ENCODE measurements around the gene LDLRAD3. TPM values are rescaled to one million over a fixed set of nuclear protein-coding genes. Genes with fewer than 3 reads are reported as not detected.

The LDLRAD3 gene
- total RNA-seq, 1 experiment from 2014 or later: 15.3 TPM

DNA sequence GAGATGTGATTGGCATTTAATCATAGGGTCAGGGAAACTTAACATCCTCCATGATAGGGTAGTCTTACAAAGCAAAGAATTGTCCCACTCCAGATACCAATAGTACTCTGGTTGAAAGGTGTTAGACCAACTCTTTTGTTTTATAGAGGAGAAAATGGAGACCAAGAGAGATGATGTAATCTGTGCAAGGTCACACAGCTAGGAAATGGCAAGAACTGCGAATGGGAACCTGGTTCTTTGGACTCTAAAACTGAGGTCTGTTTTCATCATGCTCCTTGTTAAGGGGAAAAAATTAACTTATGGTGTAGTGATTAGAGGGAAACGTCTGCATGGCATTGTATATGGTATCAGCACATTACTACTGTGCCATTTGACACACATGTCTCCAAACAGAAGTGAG, 174.2 kb downstream of the LDLRAD3 start:
- Histone ChIP-seq H3K4me3 (ENCODE audit: low read length) (no peak overlapping the region), H3K9me2 (replicated peaks; ENCODE audit: low read length) (no peaks in the 10 kb centered on the region), H3K4me2 (ENCODE audit: low read length) (no peak overlapping the region), H3K4me1 (ENCODE audit: insufficient read depth, low read length) (peaks cover 5% of the 10 kb centered on the region; the same call in 1 of the 2 replicates), H3K9ac (ENCODE audit: low read length) (no peak overlapping the region), H3K27ac (ENCODE audit: low read length) (no peak overlapping the region), H3K36me3 (ENCODE audit: low read depth, low read length) (peaks cover 5% of the 10 kb centered on the region; the same call in 1 of the 2 replicates), H4K20me1 (ENCODE audit: low read length) (no peaks in the 10 kb centered on the region), H3K27me3 (ENCODE audit: low read length) (no peaks in the 10 kb centered on the region), H3K79me2 (ENCODE audit: low read length) (no peaks in the 10 kb centered on the region), H3F3A (ENCODE audit: low read length, unreplicated experiment) (no peaks in the 10 kb centered on the region), H3K9me3 (ENCODE audit: low read length) (no peaks in the 10 kb centered on the region), H2AFZ (ENCODE audit: low read length) (no peak overlapping the region)
- POLR2A ChIA-PET (ENCODE audit: unreplicated experiment): no interaction called here
- intact Hi-C loops (cut with micrococcal nuclease): no loop called here
- DNase-seq: no peak
- TF ChIP-seq EZH2 (IDR thresholded peaks at IDR 0.05; ENCODE audit: low read length, unreplicated experiment): no peak
- TF ChIP-seq EZH2phosphoT487 (IDR thresholded peaks at IDR 0.05; ENCODE audit: borderline replicate concordance, low read length): no peak
- TF ChIP-seq CTCF (conservative IDR thresholded peaks at IDR 0.05; ENCODE audit: low read depth, low read length): no peak
- CTCF ChIA-PET: no interaction called here
- ATAC-seq: no peak
- no TSS peak for BruUV-seq (replicated peaks)

- H4K20me1 ChIP-seq (ENCODE audit: low read length): no peaks in the 10 kb centered on the region
- H3K27me3 ChIP-seq (ENCODE audit: low read length): no peaks in the 10 kb centered on the region
- H3K4me3 ChIP-seq (ENCODE audit: low read length): no peak overlapping the region
- no peaks in the 10 kb centered on the region for H3K9me3 ChIP-seq (ENCODE audit: low read length)
- DNase-seq: no peak
- no peaks in the 10 kb centered on the region for H3F3A ChIP-seq (ENCODE audit: low read length, unreplicated experiment)
- no peak overlapping the region for H3K9ac ChIP-seq (ENCODE audit: low read length)
- TF ChIP-seq CTCF (conservative IDR thresholded peaks at IDR 0.05; ENCODE audit: low read depth, low read length) (no peak), EZH2 (IDR thresholded peaks at IDR 0.05; ENCODE audit: low read length, unreplicated experiment) (no peak), EZH2phosphoT487 (IDR thresholded peaks at IDR 0.05; ENCODE audit: borderline replicate concordance, low read length) (no peak)
- H3K27ac ChIP-seq (ENCODE audit: low read length): no peak overlapping the region
- intact Hi-C loops (cut with micrococcal nuclease): no loop called here
- CTCF ChIA-PET: no interaction called here
- BruUV-seq (replicated peaks): no TSS peak
- H3K4me1 ChIP-seq (ENCODE audit: insufficient read depth, low read length): peaks cover 5% of the 10 kb centered on the region; the same call in 1 of the 2 replicates
- ATAC-seq: no peak
- no peaks in the 10 kb centered on the region for H3K79me2 ChIP-seq (ENCODE audit: low read length)
- no peaks in the 10 kb centered on the region for H3K36me3 ChIP-seq (ENCODE audit: low read depth, low read length)
- POLR2A ChIA-PET (ENCODE audit: unreplicated experiment): no interaction called here
- H2AFZ ChIP-seq (ENCODE audit: low read length): no peak overlapping the region
- no peak overlapping the region for H3K4me2 ChIP-seq (ENCODE audit: low read length)
- no peaks in the 10 kb centered on the region for H3K9me2 ChIP-seq (replicated peaks; ENCODE audit: low read length)
Measured at GRCh38 chr11:36119300-36119699, 175.4 kb downstream of the LDLRAD3 start.

- Histone ChIP-seq H3K9me2 (replicated peaks; ENCODE audit: low read length) (no peaks in the 10 kb centered on the region), H3K4me3 (ENCODE audit: low read length) (no peak overlapping the region), H3K4me1 (ENCODE audit: insufficient read depth, low read length) (peaks cover 5% of the 10 kb centered on the region; the same call in 1 of the 2 replicates), H3K4me2 (ENCODE audit: low read length) (no peak overlapping the region), H3K27me3 (ENCODE audit: low read length) (no peaks in the 10 kb centered on the region), H4K20me1 (ENCODE audit: low read length) (no peaks in the 10 kb centered on the region), H3K27ac (ENCODE audit: low read length) (no peak overlapping the region), H3K79me2 (ENCODE audit: low read length) (no peaks in the 10 kb centered on the region), H3K9ac (ENCODE audit: low read length) (no peak overlapping the region), H2AFZ (ENCODE audit: low read length) (no peak overlapping the region), H3F3A (ENCODE audit: low read length, unreplicated experiment) (no peaks in the 10 kb centered on the region), H3K36me3 (ENCODE audit: low read depth, low read length) (no peaks in the 10 kb centered on the region), H3K9me3 (ENCODE audit: low read length) (no peaks in the 10 kb centered on the region)
- DNase-seq (no peak), ATAC-seq (no peak)
- ChIA-PET POLR2A (ENCODE audit: unreplicated experiment) (no interaction called here), CTCF (no interaction called here)
- TF ChIP-seq EZH2phosphoT487 (IDR thresholded peaks at IDR 0.05; ENCODE audit: borderline replicate concordance, low read length): no peak
- no peak for TF ChIP-seq EZH2 (IDR thresholded peaks at IDR 0.05; ENCODE audit: low read length, unreplicated experiment)
- intact Hi-C loops (cut with micrococcal nuclease): no loop called here
- BruUV-seq (replicated peaks): no TSS peak
Measured at GRCh38 chr11:36121054-36121453, 177.2 kb downstream of the LDLRAD3 start.

All from PC-3 (cell line).